Measurements from ENCODE around the gene MAML3.

DNA sequence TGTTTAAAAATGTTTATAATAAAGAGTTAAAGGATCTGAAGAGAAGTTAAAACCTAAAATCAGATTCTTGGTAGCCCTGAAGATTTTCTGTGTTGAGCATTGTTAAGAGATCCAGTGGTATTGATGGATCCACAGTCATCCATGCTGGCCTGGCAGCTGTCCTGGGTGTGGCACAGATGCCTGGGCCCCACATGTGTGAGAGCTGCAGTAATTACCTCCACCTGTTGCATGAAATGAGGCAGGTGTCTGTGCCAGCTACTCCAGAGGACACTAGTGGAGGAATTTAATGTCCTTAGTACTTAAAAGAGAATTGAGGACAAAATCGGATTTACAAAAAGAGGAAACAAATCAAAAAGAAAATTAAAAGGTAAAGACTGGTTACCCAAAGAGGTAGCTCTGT, 444.3 kb downstream of the MAML3 start:
- TF ChIP-seq, protein P1, sequence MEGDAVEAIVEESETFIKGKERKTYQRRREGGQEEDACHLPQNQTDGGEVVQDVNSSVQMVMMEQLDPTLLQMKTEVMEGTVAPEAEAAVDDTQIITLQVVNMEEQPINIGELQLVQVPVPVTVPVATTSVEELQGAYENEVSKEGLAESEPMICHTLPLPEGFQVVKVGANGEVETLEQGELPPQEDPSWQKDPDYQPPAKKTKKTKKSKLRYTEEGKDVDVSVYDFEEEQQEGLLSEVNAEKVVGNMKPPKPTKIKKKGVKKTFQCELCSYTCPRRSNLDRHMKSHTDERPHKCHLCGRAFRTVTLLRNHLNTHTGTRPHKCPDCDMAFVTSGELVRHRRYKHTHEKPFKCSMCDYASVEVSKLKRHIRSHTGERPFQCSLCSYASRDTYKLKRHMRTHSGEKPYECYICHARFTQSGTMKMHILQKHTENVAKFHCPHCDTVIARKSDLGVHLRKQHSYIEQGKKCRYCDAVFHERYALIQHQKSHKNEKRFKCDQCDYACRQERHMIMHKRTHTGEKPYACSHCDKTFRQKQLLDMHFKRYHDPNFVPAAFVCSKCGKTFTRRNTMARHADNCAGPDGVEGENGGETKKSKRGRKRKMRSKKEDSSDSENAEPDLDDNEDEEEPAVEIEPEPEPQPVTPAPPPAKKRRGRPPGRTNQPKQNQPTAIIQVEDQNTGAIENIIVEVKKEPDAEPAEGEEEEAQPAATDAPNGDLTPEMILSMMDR (IDR thresholded peaks at IDR 0.05): no peak
- no peak for TF ChIP-seq POLR2A (IDR thresholded peaks at IDR 0.05)

All from lower leg skin (tissue), 3 donors.